AG04450 (cell line): Measurements from ENCODE around the gene CFL2. TPM values are rescaled to one million over a fixed set of nuclear protein-coding genes. Genes with fewer than 3 reads are reported as not detected.

Experiments
- CTCF ChIA-PET: fragments of 300-600, 350-600 bp; formaldehyde crosslinking; extraction: SDS; loops from one replicate; lab custom pipeline; 2022; ENCODE audit warnings: antibody characterized with exemption, inconsistent platforms; lab: Charles Lee
- POLR2A ChIA-PET: fragments of 350-600 bp; formaldehyde crosslinking; extraction: SDS; loops from one replicate; lab custom pipeline; 2021; ENCODE audit warnings: antibody characterized with exemption, inconsistent platforms; lab: Yijun Ruan, JAX
- DNase-seq: peaks from one replicate; pipeline ENCODE4 v3.0.0-alpha.2; 2011; ENCODE audit warnings: low read depth, low spot score
- H3K27ac ChIP-seq: one replicate; pipeline ENCODE4 v1.5.1; 2012; ENCODE audit warnings: low read depth, low read length, control low read depth
- H3K27me3 ChIP-seq: one replicate; pipeline ENCODE4 v1.6.0; 2012; ENCODE audit warnings: low read length; ENCODE audit not compliant: control insufficient read depth, insufficient read depth
- H3K4me3 ChIP-seq: 2 replicates; pipeline ENCODE4 v1.5.1; 2011; ENCODE audit warnings: mild to moderate bottlenecking, low read depth, low read length, control low read depth
- H3K9me3 ChIP-seq: 2 replicates; pipeline ENCODE4 v1.5.1; 2012; ENCODE audit warnings: low read length; ENCODE audit not compliant: control insufficient read depth, insufficient read depth
- polyA plus RNA-seq: library from polyadenylated mRNA; depleted of rRNA; stranded (reverse); fragments of >200 nt; gene quantifications from 2 replicates; pipeline ENCODE4 v1.2.3, GENCODE V29; 2011
- TF ChIP-seq, protein P1 (sequence below): IDR thresholded peaks from 2 replicates; pipeline ENCODE4 v1.5.1; 2011; ENCODE audit warnings: low read depth, low read length, control low read depth, inconsistent platforms

The CFL2 gene
- polyA plus RNA-seq, 1 experiment, result 229 TPM

GRCh38 chr14:34692348-34692747 is 22.0 kb downstream of the CFL2 start:
- no peak overlapping the region for H3K27ac ChIP-seq
- no peak for DNase-seq
- no peaks in the 10 kb centered on the region; the same call in 1 of the 2 replicates for H3K9me3 ChIP-seq
- ChIA-PET CTCF (interaction anchor here (1.1 kb wide), 1 partner anchor 20 kb away, joined by 3 read pairs; no protein-coding TSS in a partner anchor), POLR2A (no interaction called here)
- no peaks in the 10 kb centered on the region for H3K27me3 ChIP-seq
- TF ChIP-seq, protein P1, sequence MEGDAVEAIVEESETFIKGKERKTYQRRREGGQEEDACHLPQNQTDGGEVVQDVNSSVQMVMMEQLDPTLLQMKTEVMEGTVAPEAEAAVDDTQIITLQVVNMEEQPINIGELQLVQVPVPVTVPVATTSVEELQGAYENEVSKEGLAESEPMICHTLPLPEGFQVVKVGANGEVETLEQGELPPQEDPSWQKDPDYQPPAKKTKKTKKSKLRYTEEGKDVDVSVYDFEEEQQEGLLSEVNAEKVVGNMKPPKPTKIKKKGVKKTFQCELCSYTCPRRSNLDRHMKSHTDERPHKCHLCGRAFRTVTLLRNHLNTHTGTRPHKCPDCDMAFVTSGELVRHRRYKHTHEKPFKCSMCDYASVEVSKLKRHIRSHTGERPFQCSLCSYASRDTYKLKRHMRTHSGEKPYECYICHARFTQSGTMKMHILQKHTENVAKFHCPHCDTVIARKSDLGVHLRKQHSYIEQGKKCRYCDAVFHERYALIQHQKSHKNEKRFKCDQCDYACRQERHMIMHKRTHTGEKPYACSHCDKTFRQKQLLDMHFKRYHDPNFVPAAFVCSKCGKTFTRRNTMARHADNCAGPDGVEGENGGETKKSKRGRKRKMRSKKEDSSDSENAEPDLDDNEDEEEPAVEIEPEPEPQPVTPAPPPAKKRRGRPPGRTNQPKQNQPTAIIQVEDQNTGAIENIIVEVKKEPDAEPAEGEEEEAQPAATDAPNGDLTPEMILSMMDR, result no peak
- H3K4me3 ChIP-seq, result no peak overlapping the region

DNA sequence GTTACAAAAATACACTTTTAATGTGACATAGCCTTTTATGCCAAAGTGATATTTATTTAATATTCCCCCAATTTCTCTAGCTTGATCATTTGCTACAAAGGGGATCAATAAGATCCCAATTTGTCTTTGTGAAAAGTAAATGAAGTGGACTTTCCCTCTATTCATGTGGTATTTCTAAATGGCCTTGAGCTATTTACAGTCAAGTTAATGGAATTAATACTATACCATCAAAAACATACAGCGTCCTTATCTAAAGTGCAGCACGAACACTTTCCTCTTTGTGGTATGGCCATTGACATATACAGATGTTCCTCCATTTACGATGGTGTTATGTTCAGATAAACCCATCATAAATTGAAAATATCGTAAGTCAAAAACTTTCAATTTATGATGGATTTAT is 23.2 kb downstream of the CFL2 start:
- no peak for DNase-seq
- TF ChIP-seq, protein P1, result no peak
- Histone ChIP-seq H3K27me3 (no peaks in the 10 kb centered on the region), H3K27ac (no peak overlapping the region), H3K9me3 (no peaks in the 10 kb centered on the region; the same call in 1 of the 2 replicates), H3K4me3 (no peak overlapping the region)
- ChIA-PET CTCF (no interaction called here), POLR2A (no interaction called here)

DNA sequence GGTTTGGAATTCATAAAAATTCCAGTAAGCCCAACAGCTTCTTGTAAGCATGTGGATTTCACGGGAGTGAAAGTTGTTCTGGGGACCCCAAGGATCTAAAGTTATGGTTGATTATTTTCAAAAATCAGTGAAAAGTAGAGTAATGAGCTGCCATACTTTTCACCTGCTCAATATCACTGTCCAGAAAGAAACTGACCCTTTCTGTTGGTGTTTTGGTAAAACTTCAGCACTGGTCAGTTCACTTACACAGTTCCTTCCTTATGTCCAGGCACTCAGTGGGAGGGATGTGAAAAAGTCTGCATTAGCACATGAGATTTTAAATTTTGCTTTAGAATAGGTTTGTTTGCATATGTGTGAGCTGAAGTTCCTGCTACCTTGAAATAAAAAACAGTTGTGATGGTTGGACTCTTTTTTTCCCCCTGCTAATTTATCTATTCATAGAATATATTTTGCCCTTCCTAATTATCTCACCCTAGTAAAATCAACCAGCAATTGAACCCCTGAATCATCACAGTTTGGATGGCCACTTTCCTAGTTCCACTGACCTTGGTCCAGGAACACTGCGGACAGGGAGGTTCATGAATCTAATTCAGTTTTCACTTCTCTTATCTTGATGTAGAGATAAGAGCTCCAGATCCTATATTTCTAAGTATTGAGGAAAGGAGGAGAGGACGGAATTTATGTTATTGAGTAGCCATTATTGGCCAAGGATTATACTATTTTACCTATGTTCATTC is 25.8 kb downstream of the CFL2 start:
- ChIA-PET CTCF (interaction anchor here (0.6 to 1.0 kb wide), 2 partner anchors 15 to 273 kb away, joined by 3 to 5 read pairs; no protein-coding TSS in a partner anchor), POLR2A (no interaction called here)
- no peak for DNase-seq
- no peaks in the 10 kb centered on the region; the same call in 1 of the 2 replicates for H3K9me3 ChIP-seq
- no peaks in the 10 kb centered on the region for H3K27me3 ChIP-seq
- H3K27ac ChIP-seq, result no peak overlapping the region
- TF ChIP-seq, protein P1, result no peak
- H3K4me3 ChIP-seq, result no peak overlapping the region

DNA sequence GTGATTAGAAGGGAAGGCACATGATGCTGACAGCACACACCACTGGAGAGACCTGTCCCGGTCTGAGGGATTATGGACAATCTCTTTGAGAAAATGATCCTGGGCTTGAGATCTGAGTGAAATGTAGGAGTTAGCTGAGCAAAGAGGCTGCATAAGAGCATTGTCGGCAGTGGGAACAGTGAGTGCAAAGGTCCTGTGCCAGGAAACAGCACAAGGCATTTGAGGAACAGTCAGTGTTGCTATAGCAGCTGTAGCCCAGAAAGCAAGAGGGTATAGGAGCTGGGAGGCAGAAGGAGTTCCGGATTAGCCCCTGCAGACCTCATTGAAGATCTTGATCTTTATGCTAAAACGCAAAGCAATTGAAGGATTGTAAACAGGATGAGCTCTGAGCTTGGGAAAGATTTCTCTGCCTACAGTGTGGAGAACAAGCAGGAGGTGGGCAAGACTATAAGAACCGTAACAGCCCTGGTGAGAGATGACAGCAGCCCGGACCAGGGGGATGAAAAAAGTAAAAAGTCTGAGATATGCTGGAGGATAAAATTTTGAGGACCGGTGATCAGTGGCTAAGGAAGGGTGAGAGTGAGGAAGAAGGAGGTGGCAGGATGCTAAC is 28.5 kb downstream of the CFL2 start:
- Histone ChIP-seq H3K27ac (no peak overlapping the region), H3K4me3 (no peak overlapping the region), H3K9me3 (no peaks in the 10 kb centered on the region), H3K27me3 (no peaks in the 10 kb centered on the region)
- no peak for DNase-seq
- TF ChIP-seq, protein P1, result no peak
- POLR2A ChIA-PET, result interaction anchor here (0.6 to 0.7 kb wide), 2 partner anchors 14 to 43 kb away, joined by 3 to 4 read pairs; no protein-coding TSS in a partner anchor
- CTCF ChIA-PET, result interaction anchor here (1.0 kb wide), 1 partner anchor 37 kb away, joined by 4 read pairs; no protein-coding TSS in a partner anchor

DNA sequence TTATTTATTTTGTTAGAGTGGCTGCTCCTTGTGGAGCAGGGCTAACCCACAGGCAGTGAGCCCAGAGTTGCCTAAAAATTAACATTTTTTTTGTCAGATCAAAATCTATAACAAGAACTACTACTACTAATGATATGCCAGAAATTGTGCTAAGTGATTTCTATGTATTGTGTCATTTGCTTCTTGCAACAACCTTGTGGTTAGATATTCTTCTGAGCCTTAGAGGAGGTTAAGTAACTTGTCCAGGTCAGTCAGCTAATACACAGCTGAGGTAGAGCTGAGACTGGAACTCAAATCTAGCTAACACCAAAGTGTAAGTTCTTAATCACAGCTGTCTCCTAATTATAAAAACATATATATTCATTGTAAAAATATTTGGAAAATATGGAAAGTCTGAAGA is 29.8 kb downstream of the CFL2 start:
- Histone ChIP-seq H3K4me3 (no peak overlapping the region), H3K27me3 (no peaks in the 10 kb centered on the region), H3K27ac (no peak overlapping the region), H3K9me3 (no peaks in the 10 kb centered on the region)
- TF ChIP-seq, protein P1, result no peak
- ChIA-PET CTCF (no interaction called here), POLR2A (no interaction called here)
- no peak for DNase-seq
